NCI-H345 treated with DMSO at 0.1 percent for 48 hours (cell line): ENCODE measurements around the gene NCBP2L.
"Not testable (repeated sequence)": the region's sequence is repeated elsewhere in the genome, so short reads cannot be mapped to it uniquely, and the experiment has no call there.

ENCODE experiments used
- DNase-seq: peaks from one replicate; lab custom pipeline; 2025; ENCODE audit not compliant: unreplicated experiment; lab: John Stamatoyannopoulos, UW

Gene NCBP2L

GRCh38 chrX:107804427-107804826, 26.9 kb downstream of the NCBP2L start:
- peak; percentile 6 for DNase-seq

- no peak for DNase-seq
These were observed 27.6 kb downstream of the NCBP2L start for GRCh38 chrX:107805179-107805578.

- DNase-seq = not testable (repeated sequence)
These were observed 32.5 kb downstream of the NCBP2L start for GRCh38 chrX:107810053-107810452.

- no peak for DNase-seq
These were observed 41.5 kb downstream of the NCBP2L start for GRCh38 chrX:107818900-107819521.

- no peak for DNase-seq
These were observed 45.5 kb downstream of the NCBP2L start for GRCh38 chrX:107823042-107823441.

- no peak for DNase-seq
These were observed 45.9 kb downstream of the NCBP2L start for GRCh38 chrX:107823456-107823855.

GRCh38 chrX:107825698-107826237, 48.2 kb downstream of the NCBP2L start, which contains the start of gene MID2:
Gene MID2, plus strand, starts transcription at chrX:107825866. Its CDS starts 561 bp downstream, at chrX:107826427.
- DNase-seq = peak; percentile 13

GRCh38 chrX:107826238-107827029, 48.9 kb downstream of the NCBP2L start:
- DNase-seq = no peak

- DNase-seq = peak; percentile 13
These were observed 49.7 kb downstream of the NCBP2L start for GRCh38 chrX:107827030-107827831.

GRCh38 chrX:107827852-107828251, 50.3 kb downstream of the NCBP2L start:
- DNase-seq = no peak

- DNase-seq = no peak
These were observed 52.3 kb downstream of the NCBP2L start for GRCh38 chrX:107829878-107830277.

GRCh38 chrX:107831071-107831730, 53.7 kb downstream of the NCBP2L start:
- DNase-seq = no peak

- DNase-seq = no peak
These were observed 57.0 kb downstream of the NCBP2L start for GRCh38 chrX:107834275-107835201.

- no peak for DNase-seq
These were observed 59.4 kb downstream of the NCBP2L start for GRCh38 chrX:107836958-107837357.

GRCh38 chrX:107840971-107841370, 63.4 kb downstream of the NCBP2L start:
- DNase-seq = no peak

- DNase-seq = no peak
These were observed 65.3 kb downstream of the NCBP2L start for GRCh38 chrX:107842715-107843400.
